SK-N-SH (cell line): ENCODE results near the gene TNFRSF4. TPM values are rescaled to one million over a fixed set of nuclear protein-coding genes. Genes with fewer than 3 reads are reported as not detected.

Source experiments
- CTCF ChIA-PET: fragments of 300-600, 350-600 bp; formaldehyde crosslinking; extraction: SDS; loops from one replicate; lab custom pipeline; 2021; lab: Yijun Ruan, JAX
- POLR2A ChIA-PET: fragments of 350-600 bp; sonication (Branson Sonifier 250); formaldehyde crosslinking; extraction: SDS; loops from one replicate; lab custom pipeline; 2020; ENCODE audit warnings: antibody characterized with exemption, inconsistent platforms; lab: Yijun Ruan, JAX
- DNase-seq: peaks from one replicate; pipeline ENCODE4 v3.0.0; 2012
- H2AFZ ChIP-seq: fragments of 200-600 bp; sonication (generic); 2 replicates; pipeline ENCODE4 v1.8.1; 2016; ENCODE audit warnings: antibody characterized with exemption, mild to moderate bottlenecking, low read depth
- H3F3A ChIP-seq: fragments of 200-600 bp; sonication (generic); replicated peaks from 2 replicates; pipeline ENCODE3; 2016; ENCODE audit warnings: antibody characterized with exemption, mild to moderate bottlenecking; ENCODE audit not compliant: insufficient read depth
- H3K27ac ChIP-seq, 2 experiments: fragments of 200-500 bp in 1 of 2; fragments of 200-600 bp in 1 of 2; sonication (Bioruptor generic) in 1 of 2; sonication (generic), shearing (Covaris generic) in 1 of 2; 2 replicates each; pipeline versions ENCODE4 v1.5.1 to v1.6.1; 2014 to 2016; ENCODE audit warnings: low read depth in 2 of 2, inconsistent platforms in 1 of 2, low read length in 1 of 2, mild to moderate bottlenecking in 1 of 2, mixed read lengths in 1 of 2
- H3K27me3 ChIP-seq: fragments of 200-600 bp; sonication (generic), shearing (Covaris generic); 2 replicates; pipeline ENCODE4 v1.6.1; 2016; ENCODE audit warnings: mixed run types; ENCODE audit not compliant: insufficient read depth
- H3K36me3 ChIP-seq, 2 experiments: fragments of 200-500 bp in 1 of 2; fragments of 200-600 bp in 1 of 2; sonication (Bioruptor generic) in 1 of 2; sonication (generic) in 1 of 2; replicated peaks in 1 of 2; 2 replicates each; pipeline versions ENCODE3 to v1.5.1; 2014 to 2016; ENCODE audit warnings: low read length in 1 of 2, mild to moderate bottlenecking in 1 of 2; ENCODE audit not compliant: insufficient read depth in 2 of 2, control insufficient read depth in 1 of 2
- H3K4me1 ChIP-seq, 2 experiments: fragments of 200-500 bp in 1 of 2; fragments of 200-600 bp in 1 of 2; sonication (Bioruptor generic) in 1 of 2; sonication (generic), shearing (Covaris generic) in 1 of 2; 2 replicates each; pipeline versions ENCODE4 v1.5.1 to v1.6.1; 2014 to 2016; ENCODE audit warnings: low read depth in 1 of 2, low read length in 1 of 2, mixed run types in 1 of 2; ENCODE audit not compliant: insufficient read depth in 2 of 2, control insufficient read depth in 1 of 2
- H3K4me2 ChIP-seq: fragments of 200-600 bp; sonication (generic), shearing (Covaris generic); 2 replicates; pipeline ENCODE4 v1.6.1; 2017; ENCODE audit warnings: mixed run types
- H3K4me3 ChIP-seq, 2 experiments: fragments of 200-500 bp in 1 of 2; fragments of 200-600 bp in 1 of 2; sonication (Bioruptor generic) in 1 of 2; sonication (generic), shearing (Covaris generic) in 1 of 2; 2 replicates each; pipeline versions ENCODE4 v1.5.1 to v1.8.1; 2014 to 2016; ENCODE audit warnings: low read depth in 2 of 2, inconsistent platforms in 1 of 2, low read length in 1 of 2, mild to moderate bottlenecking in 1 of 2, mixed read lengths in 1 of 2, moderate library complexity in 1 of 2
- H3K79me2 ChIP-seq: fragments of 200-600 bp; sonication (generic); 2 replicates; pipeline ENCODE4 v1.8.1; 2017; ENCODE audit warnings: mild to moderate bottlenecking; ENCODE audit not compliant: insufficient read depth
- H3K9ac ChIP-seq: fragments of 200-600 bp; sonication (generic); 2 replicates; pipeline ENCODE4 v1.6.1; 2017; ENCODE audit warnings: mixed run types
- H3K9me2 ChIP-seq: fragments of 200-600 bp; sonication (generic); 2 replicates; pipeline ENCODE4 v1.6.1; 2017; ENCODE audit warnings: mixed run types
- H3K9me3 ChIP-seq: fragments of 200-600 bp; sonication (generic); 2 replicates; pipeline ENCODE4 v1.6.1; 2017; ENCODE audit warnings: mixed run types, mild to moderate bottlenecking, moderate library complexity
- H4K20me1 ChIP-seq: fragments of 200-600 bp; sonication (generic); 2 replicates; pipeline ENCODE4 v1.6.1; 2017; ENCODE audit warnings: mild to moderate bottlenecking, mixed run types; ENCODE audit not compliant: insufficient read depth
- CHD2 ChIP-seq: fragments of 150-350 bp; IDR thresholded peaks from 2 replicates; pipeline ENCODE4 v1.6.1; 2018; ENCODE audit warnings: low read length; ENCODE audit not compliant: partially characterized antibody
- GABPA ChIP-seq: IDR thresholded peaks from 2 replicates; pipeline ENCODE4 v1.4.0; 2012; ENCODE audit warnings: low read depth, mild to moderate bottlenecking
- JUND ChIP-seq: IDR thresholded peaks from 2 replicates; pipeline ENCODE4 v1.4.0; 2012
- NFIC ChIP-seq: IDR thresholded peaks from 2 replicates; pipeline ENCODE4 v1.4.0; 2012; ENCODE audit warnings: borderline replicate concordance
- RAD21 ChIP-seq: IDR thresholded peaks from 2 replicates; pipeline ENCODE4 v1.6.1; 2012; ENCODE audit warnings: mild to moderate bottlenecking, low read length
- REST ChIP-seq: IDR thresholded peaks from 2 replicates; pipeline ENCODE4 v1.6.1; 2012; ENCODE audit warnings: mild to moderate bottlenecking, low read depth, low read length, moderate library complexity
- RFX5 ChIP-seq: IDR thresholded peaks from 2 replicates; pipeline ENCODE4 v1.6.1; 2012; ENCODE audit warnings: mild to moderate bottlenecking, improper control_type of control experiment, low read length
- SMC3 ChIP-seq: IDR thresholded peaks from 2 replicates; pipeline ENCODE4 v1.6.1; 2012; ENCODE audit warnings: low read depth, low read length, improper control_type of control experiment
- TAF1 ChIP-seq: IDR thresholded peaks from 2 replicates; pipeline ENCODE4 v1.6.1; 2012; ENCODE audit warnings: low read depth, mild to moderate bottlenecking, low read length, moderate library complexity, borderline replicate concordance
- TEAD4 ChIP-seq: IDR thresholded peaks from 2 replicates; pipeline ENCODE4 v1.4.0; 2012; ENCODE audit warnings: mild to moderate bottlenecking, borderline replicate concordance; ENCODE audit not compliant: insufficient read depth
- USF1 ChIP-seq: IDR thresholded peaks from 2 replicates; pipeline ENCODE4 v1.4.0; 2012; ENCODE audit warnings: low read depth, borderline replicate concordance
- USF2 ChIP-seq: fragments of 150-350 bp; IDR thresholded peaks from 2 replicates; pipeline ENCODE4 v1.6.1; 2017; ENCODE audit warnings: antibody characterized with exemption, low read length, low read depth, borderline replicate concordance
- WGBS: methylation state at CpG from one replicate; pipeline ENCODE4 v1.1.6; 2017; ENCODE audit warnings: low lambda C conversion rate; 5-methylcytosine and 5-hydroxymethylcytosine counted together
- polyA plus RNA-seq, 3 experiments: library from polyadenylated mRNA; depleted of rRNA; stranded (reverse); fragments of >200 nt; gene quantifications; 2 replicates each; pipeline ENCODE4 v1.2.3, GENCODE V29; 2012

TNFRSF4 gene
- polyA plus RNA-seq, 1 of the 3 experiments (the other 2 are of a cell fraction): not detected

- WGBS: 93% methylated on average over 3 of the region's 11 CpGs
- H3F3A ChIP-seq: no peaks in the 10 kb centered on the region
- no peaks in the 10 kb centered on the region for H3K9me3 ChIP-seq
- H3K4me2 ChIP-seq: no peak overlapping the region
- ChIA-PET POLR2A (interaction anchor here (0.6 kb wide), 1 partner anchor 159 kb away, joined by 3 read pairs; no protein-coding TSS in a partner anchor), CTCF (interaction anchor here (0.7 to 1.1 kb wide), 3 partner anchors 16 to 176 kb away, joined by 3 read pairs; no protein-coding TSS in a partner anchor)
- H3K79me2 ChIP-seq: no peaks in the 10 kb centered on the region
- H3K9me2 ChIP-seq: no peaks in the 10 kb centered on the region
- no peaks in the 10 kb centered on the region for H3K27me3 ChIP-seq
- no peak for DNase-seq
- peaks cover 0 to 28% of the 10 kb centered on the region in 2 experiments for H3K36me3 ChIP-seq
- H3K4me3 ChIP-seq: no peak overlapping the region
- H4K20me1 ChIP-seq: no peaks in the 10 kb centered on the region
- H3K9ac ChIP-seq: no peak overlapping the region
- H3K27ac ChIP-seq: no peak overlapping the region
- TF ChIP-seq CHD2: no peak
- no peak for TF ChIP-seq RFX5
- no peak for TF ChIP-seq GABPA
- TF ChIP-seq SMC3: no peak
- no peak for TF ChIP-seq RAD21
- TF ChIP-seq TEAD4: no peak
- TF ChIP-seq JUND: no peak
- no peak for TF ChIP-seq NFIC
- TF ChIP-seq USF2: no peak
- TF ChIP-seq REST: no peak
- no peak for TF ChIP-seq USF1
- no peak for TF ChIP-seq TAF1
- TF ChIP-seq, all 33 proteins: peak for 0
- Histone ChIP-seq H2AFZ (no peak overlapping the region), H3K4me1 (no peaks in the 10 kb centered on the region)
Measured at GRCh38 chr1:1215080-1215676, 1.2 kb upstream of the TNFRSF4 start.
